Skeletal muscle satellite cell (primary cell): ENCODE data around the gene TBXA2R.

Experiments
- H3K27me3 ChIP-seq: 2 replicates; pipeline ENCODE4 v1.7.0; 2013; ENCODE audit warnings: low read length; ENCODE audit not compliant: control insufficient read depth, insufficient read depth
- H3K36me3 ChIP-seq: 2 replicates; pipeline ENCODE4 v1.7.0; 2013; ENCODE audit warnings: mild to moderate bottlenecking, control low read depth, low read length; ENCODE audit not compliant: insufficient read depth
- H3K4me1 ChIP-seq: 2 replicates; pipeline ENCODE4 v1.7.0; 2013; ENCODE audit warnings: low read length; ENCODE audit not compliant: control insufficient read depth, insufficient read depth
- H3K4me2 ChIP-seq: 2 replicates; pipeline ENCODE4 v1.7.0; 2013; ENCODE audit warnings: mild to moderate bottlenecking, low read length
- H3K4me3 ChIP-seq: 2 replicates; pipeline ENCODE4 v1.7.0; 2013; ENCODE audit warnings: low read length
- H3K9ac ChIP-seq: 2 replicates; pipeline ENCODE4 v1.7.0; 2013; ENCODE audit warnings: mild to moderate bottlenecking, low read depth, low read length, moderate library complexity
- H3K9me3 ChIP-seq: replicated peaks from 2 replicates; pipeline ENCODE4 v1.7.0; 2013; ENCODE audit warnings: mild to moderate bottlenecking, control low read depth, low read length

The TBXA2R gene

GRCh38 chr19:3646336-3647092, 39.8 kb upstream of the TBXA2R start:
- Histone ChIP-seq H3K4me3 (no peak overlapping the region), H3K4me2 (no peak overlapping the region), H3K4me1 (peaks cover 7% of the 10 kb centered on the region), H3K36me3 (peaks cover 38% of the 10 kb centered on the region), H3K27me3 (peaks cover 9% of the 10 kb centered on the region), H3K9me3 (no peaks in the 10 kb centered on the region), H3K9ac (no peak overlapping the region)

- H3K4me1 ChIP-seq, result peaks cover 7% of the 10 kb centered on the region
- H3K36me3 ChIP-seq, result peaks cover 36% of the 10 kb centered on the region
- no peak overlapping the region for H3K4me3 ChIP-seq
- no peaks in the 10 kb centered on the region for H3K9me3 ChIP-seq
- H3K27me3 ChIP-seq, result peaks cover 9% of the 10 kb centered on the region
- H3K9ac ChIP-seq, result no peak overlapping the region
- no peak overlapping the region for H3K4me2 ChIP-seq
These were observed 39.1 kb upstream of the TBXA2R start for GRCh38 chr19:3645726-3646125.

- peaks cover 4% of the 10 kb centered on the region for H3K27me3 ChIP-seq
- peaks cover 5% of the 10 kb centered on the region for H3K4me1 ChIP-seq
- no peak overlapping the region for H3K4me3 ChIP-seq
- H3K36me3 ChIP-seq, result peaks cover 33% of the 10 kb centered on the region
- no peaks in the 10 kb centered on the region for H3K9me3 ChIP-seq
- no peak overlapping the region for H3K4me2 ChIP-seq
- no peak overlapping the region for H3K9ac ChIP-seq
These were observed 38.4 kb upstream of the TBXA2R start for GRCh38 chr19:3645067-3645396.

- no peak overlapping the region for H3K4me3 ChIP-seq
- no peak overlapping the region for H3K4me2 ChIP-seq
- no peaks in the 10 kb centered on the region for H3K9me3 ChIP-seq
- H3K36me3 ChIP-seq, result peaks cover 38% of the 10 kb centered on the region
- H3K4me1 ChIP-seq, result peaks cover 3% of the 10 kb centered on the region
- no peak overlapping the region for H3K9ac ChIP-seq
- H3K27me3 ChIP-seq, result no peaks in the 10 kb centered on the region
These were observed 37.8 kb upstream of the TBXA2R start for GRCh38 chr19:3644351-3645066.

GRCh38 chr19:3643674-3644313, 37.1 kb upstream of the TBXA2R start:
- H3K9ac ChIP-seq, result no peak overlapping the region
- H3K4me2 ChIP-seq, result no peak overlapping the region
- H3K4me3 ChIP-seq, result no peak overlapping the region
- H3K4me1 ChIP-seq, result peaks cover 3% of the 10 kb centered on the region
- H3K9me3 ChIP-seq, result no peaks in the 10 kb centered on the region
- peaks cover 45% of the 10 kb centered on the region for H3K36me3 ChIP-seq
- H3K27me3 ChIP-seq, result no peaks in the 10 kb centered on the region

GRCh38 chr19:3642987-3643673, 36.5 kb upstream of the TBXA2R start:
- H3K4me2 ChIP-seq, result no peak overlapping the region
- H3K4me1 ChIP-seq, result peaks cover 3% of the 10 kb centered on the region
- H3K36me3 ChIP-seq, result peaks cover 52% of the 10 kb centered on the region
- no peaks in the 10 kb centered on the region for H3K27me3 ChIP-seq
- no peak overlapping the region for H3K4me3 ChIP-seq
- H3K9me3 ChIP-seq, result no peaks in the 10 kb centered on the region
- no peak overlapping the region for H3K9ac ChIP-seq

GRCh38 chr19:3642296-3642695, 35.6 kb upstream of the TBXA2R start:
- Histone ChIP-seq H3K4me1 (peaks cover 3% of the 10 kb centered on the region), H3K9ac (no peak overlapping the region), H3K36me3 (peaks cover 54% of the 10 kb centered on the region), H3K27me3 (no peaks in the 10 kb centered on the region), H3K4me3 (no peak overlapping the region), H3K9me3 (no peaks in the 10 kb centered on the region), H3K4me2 (no peak overlapping the region)

GRCh38 chr19:3641515-3642269, 35.0 kb upstream of the TBXA2R start:
- peaks cover 56% of the 10 kb centered on the region for H3K36me3 ChIP-seq
- H3K9me3 ChIP-seq, result no peaks in the 10 kb centered on the region
- H3K9ac ChIP-seq, result no peak overlapping the region
- no peak overlapping the region for H3K4me2 ChIP-seq
- peaks cover 3% of the 10 kb centered on the region for H3K4me1 ChIP-seq
- H3K27me3 ChIP-seq, result no peaks in the 10 kb centered on the region
- H3K4me3 ChIP-seq, result no peak overlapping the region

GRCh38 chr19:3639479-3639878, 32.8 kb upstream of the TBXA2R start:
- Histone ChIP-seq H3K4me3 (no peak overlapping the region), H3K36me3 (peaks cover 43% of the 10 kb centered on the region), H3K27me3 (no peaks in the 10 kb centered on the region), H3K9ac (no peak overlapping the region), H3K4me2 (no peak overlapping the region), H3K4me1 (no peaks in the 10 kb centered on the region), H3K9me3 (no peaks in the 10 kb centered on the region)

GRCh38 chr19:3638208-3639193, 31.8 kb upstream of the TBXA2R start:
- Histone ChIP-seq H3K4me3 (no peak overlapping the region), H3K4me2 (no peak overlapping the region), H3K27me3 (no peaks in the 10 kb centered on the region), H3K9me3 (no peaks in the 10 kb centered on the region), H3K9ac (no peak overlapping the region), H3K36me3 (peaks cover 41% of the 10 kb centered on the region), H3K4me1 (no peaks in the 10 kb centered on the region)
